Body of pancreas (tissue), 4 donors: ENCODE results near the gene MAPK1. TPM values are rescaled to one million over a fixed set of nuclear protein-coding genes. Genes with fewer than 3 reads are reported as not detected.
"Not testable (repeated sequence)": the region's sequence is repeated elsewhere in the genome, so short reads cannot be mapped to it uniquely, and the experiment has no call there.

Experiments
- ATAC-seq: fragments of 150-250 bp; one replicate; pipeline ENCODE4 v1.9.1; 2016
- DNase-seq, 4 donors: peaks; one replicate each; pipeline ENCODE4 v3.0.0-alpha.2; 2019
- H3K27ac ChIP-seq, 4 donors: fragments of 200-600 bp; sonication (generic); 1 replicate in 3 of 4; 2 replicates in 1 of 4; pipeline versions ENCODE4 v1.5.1 to v1.6.1; 2016 to 2019; ENCODE audit warnings: mild to moderate bottlenecking in 1 of 4, mixed read lengths in 1 of 4, moderate library complexity in 1 of 4
- H3K27me3 ChIP-seq, 2 donors: fragments of 200-600 bp; sonication (generic); one replicate each; pipeline ENCODE4 v1.6.0; 2016; ENCODE audit warnings: mild to moderate bottlenecking in 1 of 2
- H3K36me3 ChIP-seq, 2 donors: fragments of 200-600 bp; sonication (generic); replicated peaks in 1 of 2; 2 replicates each; pipeline ENCODE4 v1.5.1; 2016; ENCODE audit warnings: low read depth in 2 of 2; ENCODE audit not compliant: insufficient read depth in 1 of 2
- H3K4me1 ChIP-seq: fragments of 200-600 bp; sonication (generic); one replicate; pipeline ENCODE4 v1.6.0; 2016
- H3K4me3 ChIP-seq, 2 donors: fragments of 200-600 bp; sonication (generic); 1 replicate in 1 of 2; 2 replicates in 1 of 2; pipeline ENCODE4 v1.5.1; 2016 to 2019
- H3K9me3 ChIP-seq, 3 donors: fragments of 200-600 bp; sonication (generic); 1 replicate in 2 of 3; 2 replicates in 1 of 3; pipeline ENCODE4 v1.5.1; 2016
- CTCF ChIP-seq, 7 experiments: fragments of 450-650 bp in 4 of 7; fragments of 200-600 bp in 3 of 7; sonication (generic) in 3 of 7; IDR thresholded peaks; one replicate each; pipeline ENCODE4 v1.5.1; 2016 to 2019; ENCODE audit warnings: antibody characterized with exemption in 7 of 7
- POLR2A ChIP-seq, 3 donors: fragments of 450-650 bp; IDR thresholded peaks; one replicate each; pipeline ENCODE4 v1.6.1; 2016; ENCODE audit warnings: antibody characterized with exemption in 3 of 3, mild to moderate bottlenecking in 2 of 3
- WGBS, 2 donors: methylation state at CpG; one replicate each; pipeline ENCODE4 v1.1.5; 2017; 5-methylcytosine and 5-hydroxymethylcytosine counted together
- intact Hi-C: fragments of 100-400 bp; cut with DNase I; formaldehyde crosslinking; loops from one replicate; pipeline ENCODE4 v1.15.1; 2023
- total RNA-seq, 2 donors: library from RNA; depleted of rRNA; stranded (reverse); fragments of >200 nt; gene quantifications; one replicate each; pipeline ENCODE4 v1.1.0, GENCODE V29; 2016

MAPK1 gene
- total RNA-seq, 2 donors from 2014 or later: 25.4 to 44.1 TPM

- DNase-seq (no peak), ATAC-seq (no peak)
- WGBS, 2 donors: 80 to 90% methylated on average over 5 of the region's 5 CpGs
- Histone ChIP-seq H3K4me3 (no peak overlapping the region), H3K27ac (no peak overlapping the region), H3K9me3 (no peaks in the 10 kb centered on the region), H3K4me1 (peaks cover 12% of the 10 kb centered on the region), H3K36me3 (no peaks in the 10 kb centered on the region), H3K27me3 (no peaks in the 10 kb centered on the region)
- intact Hi-C loops: no loop called here
- no peak for TF ChIP-seq CTCF (IDR thresholded peaks at IDR 0.05)
- no peak for TF ChIP-seq POLR2A (IDR thresholded peaks at IDR 0.05)
Measured at GRCh38 chr22:21731503-21731902, 135.9 kb downstream of the MAPK1 start.

GRCh38 chr22:21730535-21731308 lies 136.7 kb downstream of the MAPK1 start:
- ATAC-seq (no peak), DNase-seq (no peak)
- Histone ChIP-seq H3K4me1 (peaks cover 8% of the 10 kb centered on the region), H3K9me3 (no peaks in the 10 kb centered on the region), H3K4me3 (no peak overlapping the region), H3K27me3 (no peaks in the 10 kb centered on the region), H3K27ac (no peak overlapping the region), H3K36me3 (no peaks in the 10 kb centered on the region)
- intact Hi-C loops: no loop called here
- WGBS, 2 donors: 94 to 95% methylated on average over 9 of the region's 9 CpGs
- TF ChIP-seq CTCF (IDR thresholded peaks at IDR 0.05) (no peak), POLR2A (IDR thresholded peaks at IDR 0.05) (no peak)

- H3K4me3 ChIP-seq, DNase-seq, intact Hi-C loops, H3K9me3 ChIP-seq, H3K36me3 ChIP-seq, H3K4me1 ChIP-seq, H3K27ac ChIP-seq, ATAC-seq, H3K27me3 ChIP-seq: not testable (repeated sequence)
- WGBS, 2 donors: 77 to 78% methylated on average over 3 of the region's 3 CpGs
Measured at GRCh38 chr22:21729184-21729583, 138.3 kb downstream of the MAPK1 start.

- WGBS, 2 donors: 82 to 87% methylated on average over 12 of the region's 12 CpGs
- DNase-seq (no peak), ATAC-seq (no peak)
- no peaks in the 10 kb centered on the region for H3K4me1 ChIP-seq
- H3K27me3 ChIP-seq: no peaks in the 10 kb centered on the region
- TF ChIP-seq CTCF (IDR thresholded peaks at IDR 0.05) (no peak), POLR2A (IDR thresholded peaks at IDR 0.05) (no peak)
- no peaks in the 10 kb centered on the region for H3K9me3 ChIP-seq
- no peaks in the 10 kb centered on the region for H3K36me3 ChIP-seq
- intact Hi-C loops: no loop called here
- no peak overlapping the region for H3K27ac ChIP-seq
- no peak overlapping the region for H3K4me3 ChIP-seq
Measured at GRCh38 chr22:21728270-21728669, 139.2 kb downstream of the MAPK1 start.

- DNase-seq: no peak
- no peaks in the 10 kb centered on the region for H3K4me1 ChIP-seq
- intact Hi-C loops: no loop called here
- WGBS, 2 donors: 92 to 94% methylated on average over 9 to 10 of the region's 10 CpGs
- no peaks in the 10 kb centered on the region for H3K36me3 ChIP-seq
- H3K27ac ChIP-seq: no peak overlapping the region
- no peaks in the 10 kb centered on the region for H3K9me3 ChIP-seq
- no peak for ATAC-seq
- H3K27me3 ChIP-seq: no peaks in the 10 kb centered on the region
- no peak overlapping the region for H3K4me3 ChIP-seq
- TF ChIP-seq CTCF (IDR thresholded peaks at IDR 0.05) (no peak), POLR2A (IDR thresholded peaks at IDR 0.05) (no peak)
Measured at GRCh38 chr22:21727768-21728167, 139.7 kb downstream of the MAPK1 start.
